Progenitor cell of endocrine pancreas (in vitro differentiated cells): Measurements from ENCODE around the gene VPS16. TPM values are rescaled to one million over a fixed set of nuclear protein-coding genes. Genes with fewer than 3 reads are reported as not detected.
"Not testable (repeated sequence)": the region's sequence is repeated elsewhere in the genome, so short reads cannot be mapped to it uniquely, and the experiment has no call there.

Source experiments
- DNase-seq: peaks from one replicate; pipeline ENCODE4 v3.0.0; 2021; ENCODE audit warnings: low spot score; ENCODE audit not compliant: unreplicated experiment
- H3K27ac Mint-ChIP-seq: 2 replicates; pipeline ENCODE4 v1.8.0; 2021; ENCODE audit warnings: mild to moderate bottlenecking, moderate library complexity, mixed read lengths
- H3K27me3 Mint-ChIP-seq: 2 replicates; pipeline ENCODE4 v1.8.0; 2021; ENCODE audit warnings: mixed read lengths
- H3K36me3 Mint-ChIP-seq: 2 replicates; pipeline ENCODE4 v1.8.0; 2022; ENCODE audit warnings: mixed read lengths; ENCODE audit not compliant: insufficient read depth
- H3K4me1 Mint-ChIP-seq: 2 replicates; pipeline ENCODE4 v1.8.0; 2021; ENCODE audit warnings: low read depth, mixed read lengths
- H3K4me3 Mint-ChIP-seq: 2 replicates; pipeline ENCODE4 v1.8.0; 2021; ENCODE audit warnings: low read depth, mild to moderate bottlenecking, moderate library complexity, mixed read lengths
- H3K9me3 Mint-ChIP-seq: 2 replicates; pipeline ENCODE4 v1.8.0; 2021; ENCODE audit warnings: low read depth, mixed read lengths
- CTCF ChIP-seq: fragments of 200-600 bp; sonication (generic); IDR thresholded peaks from one replicate; pipeline ENCODE4 v1.5.0; 2021; ENCODE audit warnings: antibody characterized with exemption, mild to moderate bottlenecking; ENCODE audit not compliant: unreplicated experiment
- total RNA-seq: library from RNA; stranded (reverse); gene quantifications from 2 replicates; pipeline ENCODE4 v1.2.1, GENCODE V29; 2021

The VPS16 gene
- total RNA-seq, 1 donor from 2014 or later = 48.5 TPM

- DNase-seq = no peak
- Mint-ChIP-seq H3K4me3 (no peak overlapping the region), H3K27ac (no peak overlapping the region), H3K36me3 (peaks cover 16% of the 10 kb centered on the region), H3K9me3 (peaks cover 13% of the 10 kb centered on the region), H3K27me3 (no peaks in the 10 kb centered on the region), H3K4me1 (no peaks in the 10 kb centered on the region)
- no peak for TF ChIP-seq CTCF
These were observed 53.7 kb downstream of the VPS16 start for GRCh38 chr20:2894221-2894620.

- H3K27me3 Mint-ChIP-seq, H3K4me3 Mint-ChIP-seq, H3K4me1 Mint-ChIP-seq, DNase-seq, H3K27ac Mint-ChIP-seq: not testable (repeated sequence)
- H3K9me3 Mint-ChIP-seq = peaks cover 13% of the 10 kb centered on the region
- H3K36me3 Mint-ChIP-seq = peaks cover 16% of the 10 kb centered on the region
These were observed 54.6 kb downstream of the VPS16 start for GRCh38 chr20:2895154-2895553.

- Mint-ChIP-seq H3K27ac (no peak overlapping the region), H3K36me3 (peaks cover 19% of the 10 kb centered on the region), H3K9me3 (peaks cover 12% of the 10 kb centered on the region), H3K27me3 (no peaks in the 10 kb centered on the region), H3K4me1 (no peaks in the 10 kb centered on the region), H3K4me3 (no peak overlapping the region)
- no peak for DNase-seq
- TF ChIP-seq CTCF = no peak
These were observed 58.7 kb downstream of the VPS16 start for GRCh38 chr20:2899243-2899642.

GRCh38 chr20:2900845-2901592 is 60.5 kb downstream of the VPS16 start:
- no peaks in the 10 kb centered on the region for H3K4me1 Mint-ChIP-seq
- H3K4me3 Mint-ChIP-seq = no peak overlapping the region
- H3K36me3 Mint-ChIP-seq = peaks cover 19% of the 10 kb centered on the region
- no peaks in the 10 kb centered on the region for H3K27me3 Mint-ChIP-seq
- TF ChIP-seq CTCF = no peak
- DNase-seq = no peak
- peak overlapping the region; percentile 31 for H3K27ac Mint-ChIP-seq
- peaks cover 14% of the 10 kb centered on the region for H3K9me3 Mint-ChIP-seq

- no peak for TF ChIP-seq CTCF
- H3K27me3 Mint-ChIP-seq = no peaks in the 10 kb centered on the region
- no peak overlapping the region for H3K27ac Mint-ChIP-seq
- peaks cover 11% of the 10 kb centered on the region for H3K36me3 Mint-ChIP-seq
- peaks cover 7% of the 10 kb centered on the region for H3K9me3 Mint-ChIP-seq
- no peak for DNase-seq
- peaks cover 4% of the 10 kb centered on the region for H3K4me1 Mint-ChIP-seq
- H3K4me3 Mint-ChIP-seq = no peak overlapping the region
These were observed 61.7 kb downstream of the VPS16 start for GRCh38 chr20:2902291-2902690.

- DNase-seq = no peak
- TF ChIP-seq CTCF = no peak
- H3K27ac Mint-ChIP-seq = no peak overlapping the region
These were observed 62.3 kb downstream of the VPS16 start for GRCh38 chr20:2902818-2903217.

More at GRCh38 chr20:2902818-2903217, 62.3 kb downstream of the VPS16 start:
- no peaks in the 10 kb centered on the region for H3K27me3 Mint-ChIP-seq
- H3K36me3 Mint-ChIP-seq = peaks cover 10% of the 10 kb centered on the region
- H3K9me3 Mint-ChIP-seq = peaks cover 7% of the 10 kb centered on the region
- peaks cover 7% of the 10 kb centered on the region for H3K4me1 Mint-ChIP-seq
- no peak overlapping the region for H3K4me3 Mint-ChIP-seq
